Endothelial cell (in vitro differentiated cells): ENCODE data around the gene GALNT10. TPM values are rescaled to one million over a fixed set of nuclear protein-coding genes. Genes with fewer than 3 reads are reported as not detected.
A peak's percentile ranks its signal among the peaks of the same experiment; 100 is the strongest.

Experiments used
- DNase-seq: peaks from one replicate; pipeline ENCODE4 v3.0.0; 2021; ENCODE audit warnings: low spot score
- H3K27ac Mint-ChIP-seq: one replicate; pipeline ENCODE4 v1.8.0; 2021; ENCODE audit warnings: mixed read lengths, inconsistent platforms; ENCODE audit not compliant: unreplicated experiment
- H3K27me3 Mint-ChIP-seq: one replicate; pipeline ENCODE4 v1.8.0; 2021; ENCODE audit warnings: mild to moderate bottlenecking, moderate library complexity, mixed read lengths, inconsistent platforms; ENCODE audit not compliant: unreplicated experiment
- H3K36me3 Mint-ChIP-seq: one replicate; pipeline ENCODE4 v1.8.0; 2021; ENCODE audit warnings: mild to moderate bottlenecking, low read depth, mixed read lengths, inconsistent platforms; ENCODE audit not compliant: unreplicated experiment
- H3K4me1 Mint-ChIP-seq: one replicate; pipeline ENCODE4 v1.8.0; 2021; ENCODE audit warnings: mild to moderate bottlenecking, mixed read lengths, inconsistent platforms; ENCODE audit not compliant: unreplicated experiment
- H3K4me3 Mint-ChIP-seq: one replicate; pipeline ENCODE4 v1.8.0; 2021; ENCODE audit warnings: mild to moderate bottlenecking, mixed read lengths, inconsistent platforms; ENCODE audit not compliant: unreplicated experiment
- H3K9me3 Mint-ChIP-seq: one replicate; pipeline ENCODE4 v1.8.0; 2021; ENCODE audit warnings: mixed read lengths, inconsistent platforms; ENCODE audit not compliant: unreplicated experiment
- CTCF ChIP-seq: fragments of 200-600 bp; sonication (generic); IDR thresholded peaks from one replicate; pipeline ENCODE4 v1.5.0; 2021; ENCODE audit warnings: antibody characterized with exemption; ENCODE audit not compliant: unreplicated experiment
- total RNA-seq: library from RNA; stranded (reverse); fragmentation: NEBNext Ultra II Directional; extraction: Animal tissue kit (Norgen Biotek cat#: 25700); gene quantifications from one replicate; pipeline ENCODE4 v1.2.1, GENCODE V29; 2021; ENCODE audit not compliant: unreplicated experiment

The GALNT10 gene
- total RNA-seq, 1 donor from 2014 or later, result 22.5 TPM

- Mint-ChIP-seq H3K9me3 (no peaks in the 10 kb centered on the region), H3K4me3 (peak overlapping the region; percentile 31), H3K27ac (no peak overlapping the region), H3K27me3 (peaks cover 10% of the 10 kb centered on the region), H3K4me1 (peaks cover 11% of the 10 kb centered on the region), H3K36me3 (peaks cover 4% of the 10 kb centered on the region)
- peak; percentile 81 for TF ChIP-seq CTCF
- DNase-seq, result peak; percentile 84
Observed at GRCh38 chr5:154405078-154405792, 214.7 kb downstream of the GALNT10 start.

GRCh38 chr5:154406231-154406630 is 215.7 kb downstream of the GALNT10 start:
- H3K36me3 Mint-ChIP-seq, result peaks cover 10% of the 10 kb centered on the region
- no peak for DNase-seq
- peaks cover 8% of the 10 kb centered on the region for H3K27me3 Mint-ChIP-seq

GRCh38 chr5:154406826-154407225 is 216.3 kb downstream of the GALNT10 start:
- H3K9me3 Mint-ChIP-seq, result no peaks in the 10 kb centered on the region
- no peak overlapping the region for H3K27ac Mint-ChIP-seq
- no peak for DNase-seq
- H3K4me1 Mint-ChIP-seq, result peaks cover 11% of the 10 kb centered on the region
- TF ChIP-seq CTCF, result no peak
- no peak overlapping the region for H3K4me3 Mint-ChIP-seq
- peaks cover 4% of the 10 kb centered on the region for H3K27me3 Mint-ChIP-seq
- H3K36me3 Mint-ChIP-seq, result peaks cover 8% of the 10 kb centered on the region

More at GRCh38 chr5:154406231-154406630, 215.7 kb downstream of the GALNT10 start:
- no peaks in the 10 kb centered on the region for H3K9me3 Mint-ChIP-seq
- H3K4me3 Mint-ChIP-seq, result no peak overlapping the region
- peaks cover 11% of the 10 kb centered on the region for H3K4me1 Mint-ChIP-seq
- no peak overlapping the region for H3K27ac Mint-ChIP-seq
- TF ChIP-seq CTCF, result no peak

DNA sequence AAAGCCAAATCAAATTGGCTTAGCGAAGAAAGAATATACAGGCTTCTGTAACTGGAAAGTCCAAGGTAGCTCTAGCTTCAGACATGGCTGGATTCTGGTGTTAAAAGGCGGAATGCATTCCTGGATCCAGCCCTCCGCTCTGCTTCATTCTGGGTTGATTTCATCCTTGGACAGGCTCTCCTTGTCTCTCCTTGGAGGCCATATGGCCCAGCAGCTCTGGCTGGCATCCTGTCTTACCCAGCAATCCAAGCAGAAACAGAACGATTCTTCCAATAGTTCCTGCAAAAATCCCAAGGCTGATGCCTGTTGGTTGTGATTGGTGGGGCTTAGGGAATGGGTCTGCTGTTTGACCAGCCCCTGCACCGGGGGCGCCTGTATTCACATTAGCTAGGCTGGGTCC is 218.3 kb downstream of the GALNT10 start:
- H3K27me3 Mint-ChIP-seq, result no peaks in the 10 kb centered on the region
- DNase-seq, result no peak
- H3K36me3 Mint-ChIP-seq, result peaks cover 8% of the 10 kb centered on the region
- H3K4me1 Mint-ChIP-seq, result peaks cover 11% of the 10 kb centered on the region
- H3K27ac Mint-ChIP-seq, result no peak overlapping the region
- no peaks in the 10 kb centered on the region for H3K9me3 Mint-ChIP-seq
- no peak for TF ChIP-seq CTCF
- H3K4me3 Mint-ChIP-seq, result no peak overlapping the region

GRCh38 chr5:154409230-154409840 is 218.8 kb downstream of the GALNT10 start:
- H3K9me3 Mint-ChIP-seq, result no peaks in the 10 kb centered on the region
- H3K27ac Mint-ChIP-seq, result no peak overlapping the region
- H3K27me3 Mint-ChIP-seq, result no peaks in the 10 kb centered on the region
- no peak for TF ChIP-seq CTCF
- no peak for DNase-seq
- H3K4me1 Mint-ChIP-seq, result peaks cover 11% of the 10 kb centered on the region
- H3K4me3 Mint-ChIP-seq, result no peak overlapping the region
- peaks cover 8% of the 10 kb centered on the region for H3K36me3 Mint-ChIP-seq
